ENCODE measurements around the gene JMJD6. TPM values are rescaled to one million over a fixed set of nuclear protein-coding genes. Genes with fewer than 3 reads are reported as not detected.

The JMJD6 gene
- total RNA-seq, 1 experiment from 2014 or later = 47.6 TPM

GRCh38 chr17:76686538-76687297 lies 39.7 kb downstream of the JMJD6 start:
- Histone ChIP-seq H3K9me3 (ENCODE audit: control insufficient read depth in 1 of 2, insufficient read depth in 1 of 2, low read depth in 1 of 2, low read length in 2 of 2) (no peaks in the 10 kb centered on the region), H3K4me3 (replicated peaks in 1 of 2; ENCODE audit: low read depth in 1 of 2, low read length in 2 of 2) (no peak overlapping the region), H3K4me1 (ENCODE audit: control insufficient read depth in 1 of 2, insufficient read depth in 2 of 2, low read length in 2 of 2) (peaks cover 22 to 24% of the 10 kb centered on the region in 2 experiments), H3K27ac (ENCODE audit: low read depth, low read length) (no peak overlapping the region), H3K9me2 (ENCODE audit: insufficient read depth) (no peaks in the 10 kb centered on the region), H3K27me3 (ENCODE audit: insufficient read depth, low read length) (no peaks in the 10 kb centered on the region), H2AFZ (ENCODE audit: low read depth, low read length, poor library complexity, severe bottlenecking) (no peak overlapping the region), H4K20me1 (ENCODE audit: insufficient read depth) (no peaks in the 10 kb centered on the region), H3K79me2 (ENCODE audit: insufficient read depth, low read length) (no peaks in the 10 kb centered on the region), H3K36me3 (ENCODE audit: control insufficient read depth in 1 of 2, insufficient read depth in 2 of 2, low read length in 2 of 2) (peaks cover 0 to 2% of the 10 kb centered on the region in 2 experiments; a peak in 1 of 4 replicates), H3K9ac (ENCODE audit: low read length) (no peak overlapping the region), H3K4me2 (ENCODE audit: low read length) (no peak overlapping the region)
- no TSS peak for BruUV-seq (replicated peaks)
- ChIA-PET CTCF (no interaction called here), RAD21 (ENCODE audit: low non-redundant PET in 1 of 2, low total read pairs in 2 of 2, uncharacterized antibody in 2 of 2, unreplicated experiment in 2 of 2) (no interaction called here), POLR2A (no interaction called here)
- no peak for ATAC-seq
- intact Hi-C loops (cut with micrococcal nuclease) = no loop called here
- DNase-seq (ENCODE audit: low read depth, low spot score) = no peak
- TF ChIP-seq MAX (IDR thresholded peaks at IDR 0.05) (no peak), YY1 (IDR thresholded peaks at IDR 0.05; ENCODE audit: extremely low read depth, insufficient replicate concordance, low read depth, low read length) (no peak), JUND (IDR thresholded peaks at IDR 0.05) (no peak)

- ATAC-seq (no peak), DNase-seq (ENCODE audit: low read depth, low spot score) (no peak)
- Histone ChIP-seq H3K27me3 (ENCODE audit: insufficient read depth, low read length) (no peaks in the 10 kb centered on the region), H2AFZ (ENCODE audit: low read depth, low read length, poor library complexity, severe bottlenecking) (no peak overlapping the region), H3K4me2 (ENCODE audit: low read length) (no peak overlapping the region), H3K79me2 (ENCODE audit: insufficient read depth, low read length) (no peaks in the 10 kb centered on the region), H3K9me3 (ENCODE audit: control insufficient read depth in 1 of 2, insufficient read depth in 1 of 2, low read depth in 1 of 2, low read length in 2 of 2) (no peaks in the 10 kb centered on the region), H3K9ac (ENCODE audit: low read length) (no peak overlapping the region), H4K20me1 (ENCODE audit: insufficient read depth) (no peaks in the 10 kb centered on the region), H3K4me3 (replicated peaks in 1 of 2; ENCODE audit: low read depth in 1 of 2, low read length in 2 of 2) (no peak overlapping the region), H3K9me2 (ENCODE audit: insufficient read depth) (no peaks in the 10 kb centered on the region), H3K27ac (ENCODE audit: low read depth, low read length) (no peak overlapping the region), H3K36me3 (ENCODE audit: control insufficient read depth in 1 of 2, insufficient read depth in 2 of 2, low read length in 2 of 2) (peaks cover 0 to 2% of the 10 kb centered on the region in 2 experiments; a peak in 1 of 4 replicates), H3K4me1 (ENCODE audit: control insufficient read depth in 1 of 2, insufficient read depth in 2 of 2, low read length in 2 of 2) (peaks cover 22 to 24% of the 10 kb centered on the region in 2 experiments)
- no TSS peak for BruUV-seq (replicated peaks)
- intact Hi-C loops (cut with micrococcal nuclease) = no loop called here
- ChIA-PET CTCF (no interaction called here), RAD21 (ENCODE audit: low non-redundant PET in 1 of 2, low total read pairs in 2 of 2, uncharacterized antibody in 2 of 2, unreplicated experiment in 2 of 2) (no interaction called here), POLR2A (interaction anchor here (0.7 to 1.9 kb wide), 2 partner anchors 14 to 128 kb away, joined by 3 to 4 read pairs; no protein-coding TSS in a partner anchor)
- TF ChIP-seq ZNF274 (IDR thresholded peaks at IDR 0.05; ENCODE audit: low read depth, low read length) (no peak), RAD21 (IDR thresholded peaks at IDR 0.05; ENCODE audit: low read depth) (no peak), JUND (IDR thresholded peaks at IDR 0.05) (no peak), SRF (IDR thresholded peaks at IDR 0.05; ENCODE audit: low read depth) (no peak), EGR1 (IDR thresholded peaks at IDR 0.05; ENCODE audit: low read depth) (no peak), SIN3A (IDR thresholded peaks at IDR 0.05; ENCODE audit: low read depth) (no peak), YY1 (IDR thresholded peaks at IDR 0.05; ENCODE audit: extremely low read depth, insufficient replicate concordance, low read depth, low read length) (no peak), SP1 (IDR thresholded peaks at IDR 0.05; ENCODE audit: low read depth) (no peak), MAX (IDR thresholded peaks at IDR 0.05) (no peak), CTCF (IDR thresholded peaks at IDR 0.05 in 2 of 3, conservative IDR thresholded peaks at IDR 0.05 in 1 of 3; ENCODE audit: borderline replicate concordance in 1 of 3, insufficient read depth in 1 of 3, low read depth in 2 of 3, low read length in 2 of 3) (no peak), TCF7L2 (IDR thresholded peaks at IDR 0.05; ENCODE audit: borderline replicate concordance, extremely low read depth, insufficient read depth, insufficient read length) (no peak), REST (IDR thresholded peaks at IDR 0.05; ENCODE audit: low read depth) (no peak), POLR2A (IDR thresholded peaks at IDR 0.05; ENCODE audit: borderline replicate concordance, extremely low read depth, insufficient read depth, insufficient read length) (no peak)
Observed at GRCh38 chr17:76685846-76686245, 40.6 kb downstream of the JMJD6 start.
